ENCODE measurements around the gene TMEM44.
"Not testable (repeated sequence)": the region's sequence is repeated elsewhere in the genome, so short reads cannot be mapped to it uniquely, and the experiment has no call there.

TMEM44 gene

DNA sequence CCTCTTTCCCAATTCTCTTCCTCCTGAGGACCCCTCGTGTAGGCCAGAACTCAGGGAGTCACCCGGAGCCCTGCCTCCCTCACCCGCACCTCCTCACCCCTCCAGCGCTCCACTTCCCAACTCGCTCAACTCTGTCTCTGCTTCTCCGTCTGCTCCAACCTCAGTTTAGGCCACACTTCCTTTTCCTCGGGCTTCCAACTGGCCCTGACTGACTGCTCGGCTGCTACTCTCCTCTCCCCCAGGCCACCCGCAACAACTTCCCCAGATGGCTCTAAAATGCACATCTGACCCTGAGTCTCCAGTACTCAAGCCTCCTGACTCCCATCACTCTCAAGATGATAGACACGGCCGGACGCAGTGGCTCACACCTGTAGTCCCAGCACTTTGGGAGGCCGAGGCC, 23.6 kb downstream of the TMEM44 start:
- DNase-seq (ENCODE audit: low spot score): no peak

DNA sequence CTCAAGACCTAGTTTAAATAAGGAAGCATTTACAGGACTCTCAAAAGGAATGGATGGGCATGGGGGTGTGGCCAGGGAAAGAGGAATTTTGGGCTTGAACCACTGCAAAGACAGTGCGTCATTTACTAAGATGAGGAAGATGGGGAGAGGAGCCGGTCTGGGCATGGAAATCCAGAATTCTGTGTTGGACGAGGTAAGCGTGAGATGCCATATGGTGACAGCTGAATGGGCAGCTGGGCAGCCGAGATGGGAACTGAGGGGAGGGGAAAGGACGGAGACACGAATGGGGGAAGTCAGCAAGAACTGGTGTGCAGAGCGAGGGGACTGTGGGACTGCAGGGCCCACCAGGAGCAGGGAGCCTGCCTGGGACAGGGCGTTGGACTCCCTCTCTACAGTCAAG, 24.2 kb downstream of the TMEM44 start:
- TF ChIP-seq, protein P1, sequence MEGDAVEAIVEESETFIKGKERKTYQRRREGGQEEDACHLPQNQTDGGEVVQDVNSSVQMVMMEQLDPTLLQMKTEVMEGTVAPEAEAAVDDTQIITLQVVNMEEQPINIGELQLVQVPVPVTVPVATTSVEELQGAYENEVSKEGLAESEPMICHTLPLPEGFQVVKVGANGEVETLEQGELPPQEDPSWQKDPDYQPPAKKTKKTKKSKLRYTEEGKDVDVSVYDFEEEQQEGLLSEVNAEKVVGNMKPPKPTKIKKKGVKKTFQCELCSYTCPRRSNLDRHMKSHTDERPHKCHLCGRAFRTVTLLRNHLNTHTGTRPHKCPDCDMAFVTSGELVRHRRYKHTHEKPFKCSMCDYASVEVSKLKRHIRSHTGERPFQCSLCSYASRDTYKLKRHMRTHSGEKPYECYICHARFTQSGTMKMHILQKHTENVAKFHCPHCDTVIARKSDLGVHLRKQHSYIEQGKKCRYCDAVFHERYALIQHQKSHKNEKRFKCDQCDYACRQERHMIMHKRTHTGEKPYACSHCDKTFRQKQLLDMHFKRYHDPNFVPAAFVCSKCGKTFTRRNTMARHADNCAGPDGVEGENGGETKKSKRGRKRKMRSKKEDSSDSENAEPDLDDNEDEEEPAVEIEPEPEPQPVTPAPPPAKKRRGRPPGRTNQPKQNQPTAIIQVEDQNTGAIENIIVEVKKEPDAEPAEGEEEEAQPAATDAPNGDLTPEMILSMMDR (IDR thresholded peaks at IDR 0.05; ENCODE audit: extremely low read depth, missing control alignments): no peak
- DNase-seq (ENCODE audit: low spot score): no peak

More for the DNA sequence above, 23.6 kb downstream of the TMEM44 start:
- TF ChIP-seq, protein P1 (IDR thresholded peaks at IDR 0.05; ENCODE audit: extremely low read depth, missing control alignments): no peak

DNA sequence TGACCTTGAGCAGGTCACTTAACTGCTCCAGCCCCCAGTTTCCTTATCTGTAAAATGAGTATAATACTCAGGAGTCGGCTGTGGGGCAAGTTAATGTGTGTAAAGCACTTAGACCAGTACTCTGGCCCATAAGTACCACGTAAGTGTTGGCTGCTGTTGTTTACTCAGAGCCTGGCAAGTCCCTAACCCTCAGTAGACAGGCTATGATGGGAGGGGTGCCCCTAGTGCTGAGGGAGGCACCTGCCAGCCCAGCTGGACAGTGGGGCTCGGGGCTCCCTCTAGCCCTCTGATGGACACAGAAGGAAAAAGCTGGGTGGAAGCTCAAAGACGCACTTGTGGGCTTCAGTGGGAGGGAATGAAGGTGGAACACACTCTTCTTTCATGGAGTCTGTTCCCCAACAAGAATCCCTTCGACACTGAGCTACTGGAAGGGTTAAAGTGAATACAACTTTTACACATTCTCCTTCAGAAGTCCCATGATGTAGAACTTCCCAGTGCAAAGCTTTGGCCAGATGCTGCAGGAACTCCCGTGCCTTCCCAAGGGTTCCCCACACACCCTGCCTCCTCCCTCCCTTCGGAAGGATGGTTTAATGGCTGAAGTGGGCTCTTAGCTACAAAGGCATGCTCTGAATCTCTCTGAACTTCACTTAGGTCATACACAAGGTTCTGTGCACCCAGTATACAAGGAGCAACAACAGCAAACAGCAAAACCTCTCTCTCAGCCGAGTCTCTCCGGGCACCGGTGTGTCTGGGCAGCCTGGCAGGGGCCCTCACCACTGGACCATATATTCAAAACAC, 25.4 kb downstream of the TMEM44 start:
- no peak for DNase-seq (ENCODE audit: low spot score)

DNA sequence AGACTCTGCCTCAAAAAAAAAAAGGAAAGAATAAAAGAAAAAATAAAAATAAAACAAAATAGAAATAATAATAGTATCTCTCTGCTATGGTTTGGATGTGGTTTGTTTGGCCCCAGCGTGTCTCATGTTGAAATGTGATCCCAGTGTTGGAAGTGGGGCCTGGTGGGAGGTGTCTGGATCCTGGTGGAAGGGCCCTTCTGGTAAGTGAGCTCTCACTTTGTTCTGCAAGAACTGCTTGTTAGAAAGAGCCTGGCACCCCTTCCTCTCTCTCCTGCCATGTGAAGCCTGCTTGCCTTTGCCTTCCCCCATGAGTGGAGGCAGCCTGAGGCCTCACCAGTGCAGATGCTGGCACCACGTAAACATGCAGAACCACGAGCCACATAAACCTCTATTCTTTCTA, 26.3 kb downstream of the TMEM44 start:
- TF ChIP-seq, protein P1 (IDR thresholded peaks at IDR 0.05; ENCODE audit: extremely low read depth, missing control alignments): no peak
- no peak for DNase-seq (ENCODE audit: low spot score)

More for the DNA sequence above, 25.4 kb downstream of the TMEM44 start:
- TF ChIP-seq, protein P1 (IDR thresholded peaks at IDR 0.05; ENCODE audit: extremely low read depth, missing control alignments): no peak

DNA sequence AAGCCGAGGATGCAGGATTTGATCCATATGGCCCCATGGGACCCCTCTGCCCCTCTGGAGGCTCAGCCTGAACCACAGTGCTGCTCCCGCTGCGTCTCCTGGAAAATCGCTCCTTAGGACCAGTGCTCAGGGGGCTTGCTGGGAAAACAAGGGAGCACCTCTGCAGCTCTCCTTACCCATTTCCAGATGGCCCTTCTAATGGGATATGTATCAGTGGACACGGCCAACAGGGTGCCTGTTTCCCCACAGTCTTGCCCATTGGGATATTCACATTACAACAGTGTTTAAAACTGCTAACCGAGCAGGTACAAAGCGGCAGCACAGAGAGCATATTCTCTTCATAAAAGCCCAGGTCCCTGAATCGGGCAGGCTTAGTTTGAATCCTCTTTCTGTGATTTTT, 27.1 kb downstream of the TMEM44 start:
- TF ChIP-seq, protein P1 (IDR thresholded peaks at IDR 0.05; ENCODE audit: extremely low read depth, missing control alignments): no peak
- DNase-seq (ENCODE audit: low spot score): no peak

DNA sequence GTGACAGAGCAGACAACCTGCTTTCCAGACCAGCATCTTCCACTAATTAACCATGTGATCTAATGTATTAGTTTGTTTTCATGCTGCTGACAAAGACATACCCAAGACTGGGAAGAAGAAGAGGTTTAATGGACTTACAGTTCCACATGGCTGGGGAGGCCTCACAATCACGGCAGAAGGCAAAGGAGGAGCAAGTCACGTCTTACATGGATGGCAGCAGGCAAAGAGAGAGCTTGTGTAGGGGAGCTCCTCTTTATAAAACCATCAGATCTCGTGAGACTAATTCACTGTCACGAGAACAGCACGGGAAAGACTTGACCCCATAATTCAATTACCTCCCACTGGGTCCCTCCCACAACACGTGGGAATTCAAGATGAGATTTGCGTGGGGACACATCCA, 27.9 kb downstream of the TMEM44 start:
- DNase-seq (ENCODE audit: low spot score): not testable (repeated sequence)

DNA sequence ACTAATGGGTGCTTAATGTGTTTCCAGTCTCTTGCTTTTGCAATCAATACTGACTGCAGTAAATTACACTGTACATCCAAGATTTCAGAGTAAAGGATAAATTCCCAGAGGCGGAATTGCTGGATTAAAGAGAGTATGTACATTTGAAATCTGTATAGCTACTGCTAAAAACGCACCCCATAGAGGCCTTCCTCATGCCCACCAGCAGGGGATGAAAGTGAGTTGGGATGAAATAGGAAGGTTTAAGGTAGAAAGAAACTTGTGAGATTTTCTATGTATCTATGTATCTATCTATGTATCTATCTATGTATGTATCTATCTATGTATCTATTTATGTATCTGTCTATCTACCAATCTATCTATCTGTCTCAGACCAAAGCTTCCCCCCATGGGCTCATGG, 28.4 kb downstream of the TMEM44 start:
- TF ChIP-seq, protein P1 (IDR thresholded peaks at IDR 0.05; ENCODE audit: extremely low read depth, missing control alignments): no peak
- DNase-seq (ENCODE audit: low spot score): no peak

DNA sequence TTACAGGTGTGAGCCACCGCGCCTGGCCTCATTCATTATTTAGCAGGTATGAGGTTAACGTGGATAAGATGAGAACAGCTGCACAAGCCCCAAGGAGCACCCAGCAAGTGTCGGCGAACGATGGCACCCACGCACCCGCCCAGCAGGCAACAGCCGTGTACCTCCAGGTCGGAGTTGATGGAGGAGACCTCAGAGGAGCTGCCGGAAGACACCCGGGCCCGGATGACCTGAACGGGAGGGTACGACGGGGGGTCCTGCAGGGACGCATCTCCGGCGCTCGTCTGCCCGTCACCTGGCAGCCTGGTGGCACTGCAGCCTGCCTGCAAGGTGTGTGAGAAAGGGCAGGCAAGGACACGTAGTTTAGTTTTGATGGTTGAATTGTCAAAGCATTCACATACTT, 29.1 kb downstream of the TMEM44 start:
- DNase-seq (ENCODE audit: low spot score): no peak
- TF ChIP-seq, protein P1 (IDR thresholded peaks at IDR 0.05; ENCODE audit: extremely low read depth, missing control alignments): no peak

All from GM20000 (cell line).